Measurements from ENCODE around the gene PRB4. TPM values are rescaled to one million over a fixed set of nuclear protein-coding genes. Genes with fewer than 3 reads are reported as not detected.

The PRB4 gene
- total RNA-seq (2022; extraction: Qiagen RNA extraction) = not detected in 5 replicates

GRCh38 chr12:11310336-11310735 lies at the start of gene PRB4:
Gene PRB4 (minus strand): TSS chr12:11310436. CDS start chr12:11310398, 38 bp downstream.

GRCh38 chr12:11269607-11270006 lies 40.6 kb downstream of the PRB4 start, which contains the start of gene PRB3:
Gene PRB3 (minus strand): TSS chr12:11269707. CDS start chr12:11269669, 38 bp downstream.

Other genes with a start within 250 kb of the PRB4 start
- gene TAS2R46, start 248.1 kb downstream of the PRB4 start, total RNA-seq (2022; extraction: Qiagen RNA extraction) = not detected in 5 replicates
- gene TAS2R43, start 218.1 kb downstream of the PRB4 start, total RNA-seq (2022; extraction: Qiagen RNA extraction) = not detected in 5 replicates
- not detected in 5 replicates for gene TAS2R30, start 175.8 kb downstream of the PRB4 start, total RNA-seq (2022; extraction: Qiagen RNA extraction)
- 7.8 to 8.6 TPM (median 8.0 TPM) in 5 replicates for gene SMIM10L1, start 139.2 kb downstream of the PRB4 start, total RNA-seq (2022; extraction: Qiagen RNA extraction)
- gene TAS2R42, start 123.5 kb downstream of the PRB4 start, total RNA-seq (2022; extraction: Qiagen RNA extraction) = not detected in 5 replicates
- not detected in 5 replicates for gene PRB3, start 40.7 kb downstream of the PRB4 start, total RNA-seq (2022; extraction: Qiagen RNA extraction)
- gene PRB2, start 85.1 kb upstream of the PRB4 start, total RNA-seq (2022; extraction: Qiagen RNA extraction) = not detected in 5 replicates